Retinal pigment epithelial cell (primary cell): ENCODE data around the gene CEP164.

Experiments used
- DNase-seq: peaks from one replicate; pipeline ENCODE4 v3.0.0-alpha.2; 2010; ENCODE audit warnings: low read depth
- H3K4me3 ChIP-seq: 2 replicates; pipeline ENCODE4 v1.5.1; 2011; ENCODE audit warnings: mild to moderate bottlenecking, low read length, control low read depth, moderate library complexity
- CTCF ChIP-seq: conservative IDR thresholded peaks from 2 replicates; pipeline ENCODE4 v1.5.1; 2011; ENCODE audit warnings: low read depth, low read length, control low read depth, inconsistent platforms

CEP164 gene

GRCh38 chr11:117462864-117463247 is 135.2 kb downstream of the CEP164 start:
- no peak for DNase-seq
- no peak for TF ChIP-seq CTCF
- no peak overlapping the region for H3K4me3 ChIP-seq
